GM12873 (cell line): ENCODE measurements around the gene FAM111B.

Source experiments
- TF ChIP-seq, protein P1 (sequence below): IDR thresholded peaks from 2 replicates; pipeline ENCODE4 v1.5.1; 2012; ENCODE audit warnings: low read depth, mild to moderate bottlenecking, moderate library complexity, low read length, control low read depth; ENCODE audit not compliant: insufficient read depth; ENCODE audit errors: missing control alignments

Gene FAM111B

DNA sequence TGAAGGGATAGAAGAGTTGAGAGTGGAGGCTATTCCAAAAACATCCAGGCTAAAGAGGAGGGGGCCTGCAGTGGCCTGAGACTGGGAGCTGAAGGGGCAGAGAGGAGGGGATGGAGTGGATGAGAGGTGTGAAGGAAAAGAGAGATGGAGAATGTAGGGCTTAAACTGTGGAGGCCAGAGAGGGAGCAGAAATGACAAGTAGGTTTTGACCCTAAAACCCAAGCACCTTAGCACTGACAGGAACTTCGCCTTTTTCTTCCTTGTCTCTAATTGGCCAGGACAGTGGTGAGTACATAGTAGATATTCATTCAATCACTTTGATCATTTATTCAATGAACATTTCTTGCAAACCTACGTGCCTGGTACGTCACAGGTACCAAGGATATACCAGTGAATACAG is 7.3 kb downstream of the FAM111B start:
- TF ChIP-seq, protein P1, sequence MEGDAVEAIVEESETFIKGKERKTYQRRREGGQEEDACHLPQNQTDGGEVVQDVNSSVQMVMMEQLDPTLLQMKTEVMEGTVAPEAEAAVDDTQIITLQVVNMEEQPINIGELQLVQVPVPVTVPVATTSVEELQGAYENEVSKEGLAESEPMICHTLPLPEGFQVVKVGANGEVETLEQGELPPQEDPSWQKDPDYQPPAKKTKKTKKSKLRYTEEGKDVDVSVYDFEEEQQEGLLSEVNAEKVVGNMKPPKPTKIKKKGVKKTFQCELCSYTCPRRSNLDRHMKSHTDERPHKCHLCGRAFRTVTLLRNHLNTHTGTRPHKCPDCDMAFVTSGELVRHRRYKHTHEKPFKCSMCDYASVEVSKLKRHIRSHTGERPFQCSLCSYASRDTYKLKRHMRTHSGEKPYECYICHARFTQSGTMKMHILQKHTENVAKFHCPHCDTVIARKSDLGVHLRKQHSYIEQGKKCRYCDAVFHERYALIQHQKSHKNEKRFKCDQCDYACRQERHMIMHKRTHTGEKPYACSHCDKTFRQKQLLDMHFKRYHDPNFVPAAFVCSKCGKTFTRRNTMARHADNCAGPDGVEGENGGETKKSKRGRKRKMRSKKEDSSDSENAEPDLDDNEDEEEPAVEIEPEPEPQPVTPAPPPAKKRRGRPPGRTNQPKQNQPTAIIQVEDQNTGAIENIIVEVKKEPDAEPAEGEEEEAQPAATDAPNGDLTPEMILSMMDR = no peak

DNA sequence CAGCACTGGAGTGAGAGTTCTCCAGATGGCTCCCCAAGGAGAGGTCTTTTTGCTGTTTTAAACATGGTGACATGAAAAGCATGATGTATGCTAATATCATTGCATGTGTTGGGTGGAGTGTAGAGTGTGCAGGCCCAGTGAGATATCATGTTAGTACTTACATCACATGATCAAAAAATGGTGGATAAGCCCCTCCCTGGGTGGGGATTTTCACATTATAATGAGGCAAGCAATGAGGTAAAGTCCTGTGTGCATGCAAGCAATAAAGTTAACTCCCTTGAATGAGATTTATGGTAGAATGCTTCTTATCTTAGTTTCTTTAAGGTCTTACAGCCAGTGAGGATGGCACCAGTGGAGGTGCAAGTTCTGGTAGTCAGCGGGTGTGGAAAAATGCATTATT is 8.5 kb downstream of the FAM111B start:
- TF ChIP-seq, protein P1 = no peak

DNA sequence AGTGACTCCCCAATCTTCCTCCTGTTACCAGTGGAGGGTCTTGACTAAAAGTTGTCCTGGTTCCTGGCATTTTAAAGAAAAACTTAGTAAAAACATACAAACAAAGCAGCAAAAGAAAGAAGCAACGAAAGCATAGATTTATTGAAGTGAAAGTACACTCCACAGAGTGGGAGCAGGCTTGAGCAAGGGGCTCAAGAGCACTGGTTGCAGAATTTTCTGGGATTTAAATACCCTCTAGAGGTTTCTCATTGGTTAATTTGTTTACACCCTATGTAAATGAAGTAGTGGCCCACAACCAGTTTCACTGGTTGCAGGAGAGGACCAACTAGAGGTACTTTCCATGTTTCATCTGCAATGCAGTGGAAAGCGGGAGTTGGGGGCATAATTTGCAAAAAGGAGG is 10.7 kb downstream of the FAM111B start:
- TF ChIP-seq, protein P1 = no peak

DNA sequence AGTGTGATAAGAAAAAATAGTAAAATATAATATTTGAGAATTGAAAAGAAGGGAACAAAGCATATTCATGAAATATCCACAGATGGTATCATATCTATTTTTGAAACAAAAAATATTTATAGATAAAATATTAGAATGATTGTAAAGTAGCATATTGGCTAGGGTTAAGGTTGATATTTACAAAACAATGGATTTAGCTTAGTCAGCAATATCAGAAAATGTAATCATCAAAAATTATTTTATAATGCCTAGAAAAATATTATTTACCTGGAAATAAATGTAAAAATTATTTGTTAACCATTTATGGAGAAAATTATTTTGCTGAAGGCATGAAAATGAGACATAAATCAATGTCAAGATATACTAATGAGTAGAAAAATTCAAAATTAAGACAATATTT is 12.8 kb downstream of the FAM111B start:
- TF ChIP-seq, protein P1 = no peak

DNA sequence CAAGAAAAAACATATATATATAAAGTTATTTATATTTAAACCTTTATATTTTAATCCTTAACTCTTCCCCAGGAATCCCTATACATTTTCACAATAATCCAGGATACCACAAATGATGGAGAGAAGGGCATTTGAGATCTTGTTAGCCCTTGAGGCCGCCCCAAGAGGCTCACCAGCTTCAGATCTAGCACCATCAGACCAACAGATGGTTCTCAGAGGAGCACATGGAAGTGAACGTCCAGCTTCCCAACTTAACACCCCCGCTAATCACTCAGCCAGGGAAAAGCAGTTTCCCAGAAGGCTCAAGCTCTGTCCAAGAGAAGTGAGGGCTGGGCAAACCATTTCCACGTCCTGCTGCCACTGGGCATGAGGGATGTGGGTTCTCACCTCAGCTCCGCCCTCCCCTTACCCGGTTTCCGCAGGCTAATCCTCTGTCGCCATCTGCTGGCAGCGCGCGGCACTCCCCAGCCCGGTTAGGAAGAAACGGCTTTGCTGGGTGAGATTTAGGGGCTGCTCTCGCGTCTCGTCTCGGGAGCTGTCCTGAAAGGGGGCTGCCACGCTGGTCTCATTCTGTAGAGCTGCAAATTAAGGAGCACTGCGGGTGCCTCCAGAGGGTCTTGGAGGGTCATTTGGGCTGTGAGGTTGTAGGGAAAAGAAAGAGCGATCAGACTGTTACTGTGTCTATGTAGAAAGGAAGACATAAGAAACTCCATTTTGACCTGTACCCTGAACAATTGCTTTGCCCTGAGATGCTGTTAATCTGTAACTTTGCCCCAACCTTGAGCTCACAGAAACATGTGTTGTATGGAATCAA is 28.8 kb downstream of the FAM111B start:
- TF ChIP-seq, protein P1 = peak; percentile 99

DNA sequence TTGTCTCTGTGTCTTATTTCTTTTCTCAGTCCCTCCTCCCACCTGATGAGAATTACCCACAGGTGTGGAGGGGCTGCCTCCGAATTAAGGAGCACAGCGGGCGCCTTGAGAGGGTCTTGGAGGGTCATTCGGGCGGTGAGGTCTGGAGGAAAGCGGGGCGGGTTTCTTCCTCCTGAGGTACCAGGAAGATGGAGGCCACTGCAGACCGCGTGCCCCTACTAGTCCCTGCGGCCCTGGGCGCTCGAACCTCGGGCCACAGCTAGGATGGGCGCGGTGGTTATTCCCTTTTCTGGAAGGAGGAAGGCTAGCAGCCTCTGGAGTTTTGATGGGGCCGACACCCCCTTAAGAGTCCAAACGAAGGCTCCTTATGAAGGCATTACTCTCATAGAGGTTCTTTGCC is 30.2 kb downstream of the FAM111B start:
- TF ChIP-seq, protein P1 = no peak

DNA sequence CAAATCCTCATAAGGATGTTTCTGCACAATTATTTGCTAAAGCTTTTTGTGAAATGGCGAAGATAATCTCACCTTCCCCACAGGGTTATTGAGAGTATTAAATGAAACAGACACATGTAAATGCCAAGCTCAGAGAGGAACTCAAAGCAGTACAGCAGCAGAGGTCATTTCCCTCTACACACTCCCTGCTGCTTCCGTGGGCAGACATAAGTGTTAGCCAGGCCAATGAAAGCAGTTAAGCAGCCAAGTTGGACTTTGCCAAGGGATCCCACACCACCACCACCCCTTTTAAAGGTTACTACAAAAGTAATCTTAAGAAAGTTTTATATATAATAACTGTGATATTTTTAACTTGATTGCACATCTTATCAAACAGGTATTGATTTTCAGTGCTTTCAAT is 31.6 kb downstream of the FAM111B start:
- TF ChIP-seq, protein P1 = no peak

DNA sequence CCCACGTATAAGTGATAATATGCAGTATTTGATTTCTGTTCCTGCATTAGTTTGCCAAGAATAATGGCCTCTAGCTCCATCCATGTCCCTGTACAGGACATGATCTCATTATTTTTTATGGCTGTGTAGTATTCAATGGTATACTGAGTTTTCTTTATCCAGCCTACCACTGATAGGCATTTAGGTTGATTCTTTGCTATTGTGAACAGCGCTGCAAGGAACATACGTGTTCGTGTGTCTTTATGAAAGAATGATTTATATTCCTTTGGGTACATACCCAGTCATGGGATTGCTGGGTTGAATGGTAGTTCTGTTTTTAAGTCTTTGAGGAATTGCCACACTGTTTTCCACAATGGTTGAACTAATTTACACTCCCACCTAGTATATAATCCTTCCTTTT is 34.2 kb downstream of the FAM111B start:
- TF ChIP-seq, protein P1 = no peak
